ENCODE results near the gene HIBCH.

- no peak for TF ChIP-seq POLR2AphosphoS2 (conservative IDR thresholded peaks at IDR 0.05; ENCODE audit: low read length)
- no peak for TF ChIP-seq POLR2A (IDR thresholded peaks at IDR 0.05; ENCODE audit: low read length)
- no peak for TF ChIP-seq CTCF (IDR thresholded peaks at IDR 0.05)
- TF ChIP-seq PBX3 (IDR thresholded peaks at IDR 0.05): no peak
- TF ChIP-seq REST (IDR thresholded peaks at IDR 0.05): no peak
- TF ChIP-seq USF2 (IDR thresholded peaks at IDR 0.05): no peak
These were observed 35.8 kb downstream of the HIBCH start for GRCh38 chr2:190283783-190284182.

All from A549 (cell line).